HG02970 (cell line): ENCODE data around the gene EMCN.
"Not testable (repeated sequence)": the region's sequence is repeated elsewhere in the genome, so short reads cannot be mapped to it uniquely, and the experiment has no call there.

Source experiments
- ATAC-seq: cut with Tn5 transposase; IDR thresholded peaks from one replicate; pipeline ENCODE4 v1.9.1; 2021; ENCODE audit warnings: mild to moderate bottlenecking, moderate library complexity, moderate number of reproducible peaks; ENCODE audit not compliant: unreplicated experiment, low FRiP score

EMCN gene

GRCh38 chr4:100391086-100391485 is 126.7 kb downstream of the EMCN start:
- ATAC-seq = no peak

- no peak for ATAC-seq
Measured at GRCh38 chr4:100386270-100386669, 131.6 kb downstream of the EMCN start.

GRCh38 chr4:100380401-100380800 is 137.4 kb downstream of the EMCN start:
- not testable (repeated sequence) for ATAC-seq

- no peak for ATAC-seq
Measured at GRCh38 chr4:100379583-100380105, 138.2 kb downstream of the EMCN start.

GRCh38 chr4:100372432-100372831 is 145.4 kb downstream of the EMCN start:
- ATAC-seq = no peak

- ATAC-seq = no peak
Measured at GRCh38 chr4:100369871-100370270, 148.0 kb downstream of the EMCN start.

GRCh38 chr4:100367451-100367850 is 150.4 kb downstream of the EMCN start:
- ATAC-seq = no peak

- no peak for ATAC-seq
Measured at GRCh38 chr4:100366213-100366612, 151.6 kb downstream of the EMCN start.

- ATAC-seq = no peak
Measured at GRCh38 chr4:100362366-100362765, 155.5 kb downstream of the EMCN start.

- ATAC-seq = no peak
Measured at GRCh38 chr4:100361336-100361735, 156.5 kb downstream of the EMCN start.

GRCh38 chr4:100360211-100360610 is 157.6 kb downstream of the EMCN start:
- no peak for ATAC-seq

- ATAC-seq = no peak
Measured at GRCh38 chr4:100359441-100359840, 158.4 kb downstream of the EMCN start.

- ATAC-seq = no peak
Measured at GRCh38 chr4:100357542-100357941, 160.3 kb downstream of the EMCN start.

- no peak for ATAC-seq
Measured at GRCh38 chr4:100356172-100356571, 161.7 kb downstream of the EMCN start.

- ATAC-seq = not testable (repeated sequence)
Measured at GRCh38 chr4:100352352-100352751, 165.5 kb downstream of the EMCN start.

- no peak for ATAC-seq
Measured at GRCh38 chr4:100348473-100348872, 169.3 kb downstream of the EMCN start.

GRCh38 chr4:100347241-100347640 is 170.6 kb downstream of the EMCN start:
- no peak for ATAC-seq

GRCh38 chr4:100345585-100345984 is 172.2 kb downstream of the EMCN start:
- no peak for ATAC-seq
